ENCODE measurements around the gene CYP39A1.

Gene CYP39A1

DNA sequence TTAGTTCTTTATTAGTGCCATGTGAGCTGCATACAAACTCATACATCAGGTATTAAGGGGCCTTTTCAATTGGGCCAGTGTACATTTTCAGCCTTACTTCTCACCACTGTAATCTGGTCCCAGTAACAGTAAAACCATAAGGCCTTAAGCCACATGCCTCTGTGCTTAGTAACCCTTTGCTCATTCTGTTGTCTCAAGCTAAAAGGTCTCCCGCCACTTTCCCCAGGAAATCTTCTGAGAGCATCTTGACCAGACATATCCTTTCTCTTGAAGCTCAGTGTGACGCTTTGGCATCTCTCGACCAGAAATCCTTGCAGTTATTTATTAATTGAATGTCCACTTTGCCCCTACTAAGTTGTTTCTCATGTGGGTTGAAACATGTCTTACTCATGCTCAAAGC, 68.0 kb downstream of the CYP39A1 start:
- no peak for DNase-seq

DNA sequence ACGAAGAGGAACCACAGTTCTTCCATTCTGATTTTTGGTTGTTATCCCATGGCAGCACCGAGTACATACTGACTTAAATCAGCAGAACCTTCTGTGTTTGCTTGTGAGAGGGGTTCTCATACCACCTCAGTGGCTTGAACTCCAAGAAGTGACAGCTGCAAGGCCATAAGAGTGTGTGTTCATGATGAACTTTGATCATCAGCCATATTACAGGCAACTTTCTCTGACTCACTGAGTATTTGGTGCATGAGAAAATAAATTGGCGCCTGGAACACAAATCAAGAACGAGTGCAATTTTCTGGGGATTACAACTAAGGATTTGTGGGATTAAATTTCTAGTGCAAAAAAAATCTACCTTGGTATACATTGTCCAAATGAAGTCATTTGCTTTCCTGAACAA, 68.9 kb downstream of the CYP39A1 start:
- no peak for DNase-seq

DNA sequence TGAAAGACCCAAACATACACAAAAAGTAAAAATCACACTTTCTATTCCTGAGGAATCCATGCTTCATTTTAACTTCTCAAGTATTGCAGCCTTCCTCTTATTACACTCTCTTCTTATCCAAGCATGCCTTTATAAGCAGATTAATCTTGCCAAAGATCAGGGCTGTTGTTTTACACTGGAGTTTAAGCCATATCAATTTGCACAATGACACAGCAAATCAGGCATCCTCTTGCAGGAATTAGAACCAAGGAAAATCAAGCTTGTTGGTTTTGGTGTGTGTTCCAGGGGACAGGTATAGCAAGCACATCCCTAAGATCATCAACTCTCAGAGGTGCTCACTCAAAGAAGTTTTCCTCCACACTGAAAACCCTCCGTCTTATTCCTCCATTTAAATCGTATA, 69.5 kb downstream of the CYP39A1 start:
- no peak for DNase-seq

DNA sequence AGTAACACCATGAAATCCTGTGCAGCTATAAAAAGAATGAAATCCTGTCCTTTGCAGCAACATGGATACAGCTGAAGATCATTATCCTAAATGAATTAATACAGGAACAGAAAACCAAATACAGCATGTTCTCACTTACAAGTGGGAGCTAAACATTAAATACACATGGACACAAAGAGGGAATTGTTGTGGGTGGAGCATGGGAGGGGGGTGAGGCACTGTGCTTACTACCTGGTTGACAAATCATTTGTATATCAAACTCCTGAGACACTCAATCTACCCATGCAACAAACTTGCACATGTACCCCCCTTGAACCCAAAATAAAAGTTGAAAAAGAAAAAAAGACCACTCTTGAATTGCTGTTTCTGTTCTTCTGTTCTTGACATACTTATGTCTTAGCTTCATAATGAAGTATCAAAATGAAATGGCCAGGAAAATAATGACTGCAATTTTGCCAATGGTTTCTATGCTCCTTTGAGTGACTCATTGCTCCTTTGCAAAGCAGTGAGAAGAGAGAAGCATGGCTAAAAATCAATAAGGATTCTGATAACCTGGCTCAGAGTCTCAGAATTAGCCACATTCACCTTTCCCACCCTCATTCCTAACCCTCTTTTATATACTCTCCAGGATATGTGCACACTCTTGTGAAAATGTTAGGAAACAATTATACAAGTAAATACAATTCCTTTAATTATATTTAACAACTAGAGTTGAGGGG, 71.0 kb downstream of the CYP39A1 start:
- DNase-seq = no peak

DNA sequence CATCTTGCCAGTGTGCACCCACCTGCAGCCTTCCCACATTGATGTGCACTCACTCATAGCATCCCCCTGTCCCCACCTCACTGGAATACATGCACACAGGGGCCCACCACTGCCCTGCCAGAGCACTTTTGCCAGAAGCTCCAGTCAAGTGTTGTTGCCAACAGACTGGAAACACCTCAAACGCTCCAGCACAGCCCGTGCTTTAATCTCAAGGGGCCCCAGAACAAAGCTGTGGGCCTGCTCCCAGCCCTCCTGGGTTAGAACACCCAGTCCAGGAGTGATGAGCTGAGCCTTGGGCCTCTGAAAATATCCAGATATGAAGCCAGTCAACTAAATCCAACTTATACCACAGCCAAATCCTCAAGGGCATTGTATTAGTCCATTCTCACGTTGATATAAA, 77.1 kb downstream of the CYP39A1 start:
- DNase-seq = no peak

DNA sequence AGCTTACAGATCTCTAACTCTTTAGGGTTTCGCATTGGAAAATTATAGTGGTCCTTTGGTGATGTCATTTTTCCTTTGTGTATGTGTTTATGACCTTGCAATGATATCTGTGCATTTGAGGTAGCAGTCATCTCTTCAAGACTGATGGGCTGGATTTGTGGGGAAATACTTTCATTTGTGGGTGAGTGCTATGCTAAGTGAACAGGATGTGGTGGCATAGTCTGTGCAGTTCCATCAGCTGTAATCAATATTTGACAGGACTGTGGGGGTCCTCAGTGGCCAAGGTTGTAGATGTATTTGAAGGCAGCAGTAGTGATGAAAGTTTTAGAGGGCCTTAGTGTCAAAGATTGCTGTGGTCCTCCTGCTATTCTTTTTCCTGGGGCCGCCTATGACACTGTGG, 79.5 kb downstream of the CYP39A1 start:
- DNase-seq = no peak

DNA sequence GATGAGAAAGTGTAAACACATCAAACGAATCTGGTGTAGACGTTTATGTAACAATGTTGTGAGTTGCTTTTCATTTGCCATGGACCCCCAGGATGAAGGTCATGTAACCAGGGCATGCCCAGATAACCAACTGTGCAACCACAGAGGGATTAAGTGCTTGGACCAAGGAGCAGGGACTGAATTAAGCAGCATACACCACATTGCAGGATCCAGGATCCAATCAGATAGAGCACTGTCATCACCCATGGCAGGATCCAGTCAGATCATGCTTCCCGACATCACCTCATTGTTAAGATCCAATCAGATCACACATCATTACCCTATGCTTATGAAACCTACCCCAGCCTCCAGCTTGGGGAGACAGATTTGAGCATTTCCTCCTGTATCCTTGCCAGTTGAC, 87.1 kb downstream of the CYP39A1 start:
- no peak for DNase-seq

DNA sequence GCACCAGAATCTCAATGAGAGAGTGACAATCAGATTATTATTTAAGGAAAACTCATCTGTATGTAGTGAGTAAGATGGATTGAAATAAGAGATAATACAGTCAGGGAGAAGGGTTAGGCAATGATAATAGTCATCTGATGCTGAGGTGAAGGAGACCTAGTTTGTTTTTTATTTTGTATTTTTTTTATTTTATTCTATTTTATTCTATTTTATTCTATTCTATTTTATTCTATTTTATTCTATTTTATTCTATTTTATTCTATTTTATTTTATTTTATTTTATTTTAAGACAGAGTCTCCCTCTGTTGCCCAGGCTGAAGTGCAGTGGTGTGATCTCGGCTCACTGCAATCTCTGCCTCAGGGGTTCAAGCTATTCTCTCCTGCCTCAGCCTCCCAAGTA, 88.7 kb downstream of the CYP39A1 start:
- DNase-seq = no peak

DNA sequence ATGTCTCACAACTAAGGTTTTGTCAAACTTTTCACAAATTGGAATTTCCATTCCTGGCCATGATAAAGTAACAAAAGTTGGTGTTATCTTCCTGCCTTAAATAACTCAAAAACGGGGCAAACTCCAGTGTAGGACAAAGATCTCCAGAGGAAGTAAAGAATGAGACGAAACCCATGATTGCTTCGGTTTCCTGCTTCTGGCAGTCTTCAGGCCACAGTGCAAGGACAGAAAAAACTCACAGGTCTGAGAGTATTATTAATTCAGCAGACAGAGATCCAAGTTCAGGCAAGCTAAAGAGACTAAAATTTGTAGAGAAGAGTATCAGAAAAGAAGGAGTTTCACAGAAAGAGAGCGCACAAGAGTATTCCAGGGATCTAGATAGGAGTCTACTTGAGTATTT, 96.6 kb downstream of the CYP39A1 start:
- DNase-seq = no peak

DNA sequence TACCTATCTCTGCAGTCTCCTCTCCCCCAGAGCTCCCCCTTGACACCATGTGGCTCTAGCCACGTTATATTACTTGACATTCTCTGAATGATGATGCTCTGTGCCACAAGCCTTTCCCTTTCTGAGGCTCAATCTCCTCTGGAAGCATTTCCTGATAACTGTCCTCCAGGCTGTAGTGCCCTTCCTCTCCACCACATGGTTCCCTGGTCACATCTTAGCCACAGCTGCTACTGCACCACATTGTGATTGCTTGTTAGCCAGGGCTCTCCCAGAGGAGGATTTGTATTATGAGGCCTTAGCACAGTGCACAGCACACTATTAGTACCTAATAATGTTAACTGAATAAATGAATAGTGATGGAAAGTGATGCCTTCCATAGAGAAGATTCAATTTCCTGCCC, 97.5 kb downstream of the CYP39A1 start:
- no peak for DNase-seq

DNA sequence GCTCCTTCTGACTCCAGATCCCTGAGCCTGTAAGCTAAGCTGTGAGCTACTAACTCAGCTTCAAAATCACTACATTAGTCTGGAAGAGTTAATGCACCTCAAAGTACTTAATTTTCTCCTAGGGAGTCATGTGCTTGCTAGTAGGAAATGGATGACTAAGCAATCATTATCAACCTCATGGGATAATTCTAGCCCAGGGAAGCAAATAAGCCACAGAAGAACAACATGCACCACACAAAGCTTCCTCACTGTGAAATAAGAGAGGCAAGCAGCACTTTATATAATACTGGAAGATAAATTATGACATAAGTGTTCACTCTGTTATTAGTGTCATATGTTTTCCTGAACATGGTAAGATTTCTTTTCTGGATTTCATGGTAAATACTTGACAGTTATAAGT, 103.5 kb downstream of the CYP39A1 start:
- no peak for DNase-seq

DNA sequence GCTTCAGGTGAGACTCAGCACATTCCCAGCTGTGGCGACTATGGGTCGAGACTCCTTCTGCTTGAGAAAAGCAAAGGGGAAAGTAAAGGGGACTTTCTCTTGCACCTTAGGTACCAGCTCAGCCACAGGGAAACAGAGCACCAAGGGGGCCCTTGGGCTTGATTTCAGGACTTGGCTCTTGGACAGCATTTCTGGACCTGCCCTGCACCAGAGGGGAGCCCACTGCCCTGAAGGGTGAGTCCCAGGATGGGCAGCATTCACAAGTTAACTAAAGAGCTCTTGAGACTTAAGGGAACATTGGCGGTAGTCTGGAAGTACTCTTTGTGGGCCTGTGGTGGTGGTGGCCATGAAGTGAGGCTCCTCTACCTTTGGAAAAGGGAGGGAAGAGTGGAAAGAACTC, 111.1 kb downstream of the CYP39A1 start:
- DNase-seq = no peak

DNA sequence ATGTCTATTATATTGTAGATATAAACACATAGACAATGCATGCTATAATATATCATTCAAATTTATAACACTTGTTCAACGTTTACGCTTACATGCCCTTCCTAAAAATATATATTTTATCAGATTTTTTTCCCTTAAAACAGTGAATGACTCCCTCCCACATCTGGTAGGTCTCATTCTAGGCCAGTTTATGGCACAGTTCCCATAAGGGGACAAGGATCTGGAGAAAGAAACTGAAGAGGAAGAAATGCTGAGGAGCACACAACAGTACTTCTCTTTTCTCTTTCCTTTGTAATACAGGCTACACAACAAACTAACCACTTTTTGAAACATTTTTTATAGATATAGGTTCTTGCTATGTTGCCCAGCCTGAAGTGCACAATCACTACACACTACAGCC, 112.8 kb downstream of the CYP39A1 start:
- DNase-seq = no peak

DNA sequence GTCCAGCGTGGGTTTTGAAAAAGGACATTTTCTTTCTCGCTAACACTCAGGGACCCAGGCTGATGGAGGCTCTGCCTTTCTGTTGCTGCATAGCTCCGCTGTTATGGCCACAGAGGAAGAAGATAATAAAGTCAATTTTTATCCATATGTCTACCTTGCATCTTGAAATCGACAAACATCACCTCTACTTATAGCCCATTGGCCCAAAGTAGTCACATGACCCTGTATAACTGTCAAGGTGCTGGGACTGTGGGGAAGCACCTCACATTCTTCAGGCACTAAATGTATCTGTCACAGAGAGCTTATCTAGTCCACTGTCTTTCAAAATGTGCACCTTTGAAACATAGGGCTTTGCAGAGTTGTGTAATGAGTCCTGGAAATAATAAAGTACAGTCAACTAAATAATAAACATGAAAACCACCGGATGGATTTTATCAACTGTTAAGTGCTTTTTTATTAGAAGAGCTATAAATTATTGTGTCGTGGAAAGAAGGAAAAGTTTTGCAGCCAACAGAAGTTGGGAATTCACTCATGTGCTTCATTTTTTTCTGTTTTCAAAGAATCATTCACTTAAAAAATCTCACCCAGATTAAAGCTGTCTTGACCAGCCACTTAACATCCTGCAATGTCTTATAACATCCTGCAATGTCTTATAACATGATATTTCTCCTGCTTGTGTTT, 113.7 kb downstream of the CYP39A1 start:
- DNase-seq = no peak

DNA sequence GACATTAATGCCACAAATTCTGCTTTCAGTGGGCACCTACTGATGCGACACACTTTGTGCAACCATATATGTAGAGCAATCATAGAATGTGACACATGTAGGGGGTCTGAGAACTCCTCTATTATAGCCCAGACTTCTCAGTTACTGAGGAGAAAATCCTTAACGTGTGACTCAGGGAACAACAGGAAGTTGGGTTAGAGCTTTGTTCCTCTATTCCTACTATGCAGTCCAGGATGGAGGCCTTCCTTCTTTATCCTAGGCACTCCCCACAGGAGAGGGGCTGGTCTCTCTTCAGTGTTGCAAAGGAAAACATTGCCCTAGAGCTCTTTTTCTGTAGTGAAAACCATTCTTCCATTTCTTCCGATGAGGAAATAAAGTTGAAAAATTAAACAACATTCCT, 121.7 kb downstream of the CYP39A1 start:
- no peak for DNase-seq

DNA sequence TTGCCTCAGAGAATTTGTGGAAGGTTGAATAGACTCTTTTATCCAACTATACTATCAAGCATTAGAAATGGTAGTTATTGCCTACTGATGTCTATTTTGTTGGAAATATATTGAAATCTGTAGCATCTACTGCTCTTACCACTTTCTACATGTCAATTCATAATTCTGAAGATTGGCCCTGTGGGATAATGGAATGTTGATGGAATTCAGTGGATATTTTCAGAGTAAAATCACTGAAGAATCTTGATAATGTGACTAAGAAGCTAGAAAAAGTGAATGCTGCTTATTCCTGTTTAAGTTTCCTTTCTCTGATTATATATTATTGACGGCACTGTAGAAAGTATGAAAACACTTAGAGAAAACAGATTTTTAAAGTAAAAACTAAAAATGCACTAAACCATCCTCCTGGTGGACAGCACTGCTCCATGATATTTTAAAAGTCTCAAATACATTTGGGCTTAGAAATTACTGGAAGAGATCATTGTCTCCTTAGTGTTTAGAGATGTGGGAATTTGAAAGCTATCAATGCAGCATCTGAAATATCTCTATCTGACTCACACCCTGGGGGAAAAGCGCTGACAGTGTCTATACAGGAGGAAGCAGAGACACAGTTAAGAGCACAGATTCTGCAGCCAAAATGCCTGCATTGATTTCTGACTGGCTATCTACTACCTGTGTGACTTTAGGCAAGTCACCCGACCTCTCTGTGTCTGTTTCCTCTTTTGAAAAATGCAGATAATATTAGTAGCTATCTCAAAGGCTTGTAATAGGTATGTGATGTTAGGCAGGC, 123.5 kb downstream of the CYP39A1 start:
- no peak for DNase-seq

DNA sequence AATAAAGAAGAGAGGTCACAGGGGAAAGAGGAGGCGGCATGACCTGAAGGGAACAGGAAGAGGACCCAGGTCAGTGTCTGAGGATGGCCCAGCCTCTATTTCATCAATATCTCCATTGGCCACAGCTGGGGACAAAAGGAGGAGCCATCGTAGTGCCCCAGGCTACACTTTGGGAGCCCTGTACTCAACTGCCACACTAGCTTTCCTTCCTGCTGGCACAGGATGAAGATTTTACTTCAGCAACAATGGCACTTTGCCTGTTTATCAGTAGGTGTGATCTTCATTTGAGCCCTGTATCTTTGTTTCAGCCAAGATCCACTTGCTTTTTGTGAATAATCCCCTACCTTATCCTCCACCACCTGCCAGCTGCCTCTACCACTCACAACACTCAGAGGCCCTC, 126.0 kb downstream of the CYP39A1 start:
- no peak for DNase-seq

DNA sequence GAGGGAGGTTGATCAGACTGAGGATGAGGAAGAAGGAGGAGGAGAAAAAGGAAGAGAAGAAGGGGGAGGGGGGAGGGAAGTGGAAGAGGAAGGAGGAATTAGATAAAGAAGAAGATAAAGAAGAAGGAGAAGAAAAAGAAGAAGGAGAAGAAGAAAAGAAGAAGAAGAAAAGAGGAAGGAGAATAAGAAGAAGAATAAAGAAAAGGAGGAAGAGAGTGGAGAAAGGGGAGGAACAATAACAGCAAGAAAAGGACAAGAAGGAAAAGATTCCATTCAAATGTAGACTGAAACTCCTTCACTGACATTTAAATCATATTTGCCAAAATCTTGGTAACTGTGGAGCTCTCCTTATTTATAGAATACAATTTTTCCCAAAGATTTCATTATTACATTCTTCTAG, 127.0 kb downstream of the CYP39A1 start:
- DNase-seq = no peak

DNA sequence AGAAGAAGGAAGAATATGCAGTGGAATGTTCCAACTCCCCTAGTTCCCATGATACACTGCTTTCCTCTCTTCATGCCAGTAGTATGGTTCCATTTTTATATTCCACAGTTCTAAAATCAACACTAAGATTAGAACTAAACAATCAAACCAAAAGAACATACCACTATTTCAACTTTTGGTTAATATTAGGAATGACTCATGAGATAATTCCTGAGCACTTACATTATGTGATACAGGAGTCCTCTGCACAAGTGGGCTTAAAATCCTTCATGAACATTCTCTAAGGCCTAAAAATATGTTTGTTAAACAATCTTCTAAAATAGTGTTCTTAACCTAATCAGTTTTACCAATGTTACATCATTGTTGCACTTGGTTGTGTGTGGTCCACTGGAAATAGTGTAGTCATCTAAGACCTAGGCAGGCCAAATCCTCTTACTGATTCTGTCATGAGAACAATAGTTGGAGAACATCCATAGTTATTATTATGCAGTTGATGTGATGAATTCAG, 131.1 kb downstream of the CYP39A1 start:
- no peak for DNase-seq

DNA sequence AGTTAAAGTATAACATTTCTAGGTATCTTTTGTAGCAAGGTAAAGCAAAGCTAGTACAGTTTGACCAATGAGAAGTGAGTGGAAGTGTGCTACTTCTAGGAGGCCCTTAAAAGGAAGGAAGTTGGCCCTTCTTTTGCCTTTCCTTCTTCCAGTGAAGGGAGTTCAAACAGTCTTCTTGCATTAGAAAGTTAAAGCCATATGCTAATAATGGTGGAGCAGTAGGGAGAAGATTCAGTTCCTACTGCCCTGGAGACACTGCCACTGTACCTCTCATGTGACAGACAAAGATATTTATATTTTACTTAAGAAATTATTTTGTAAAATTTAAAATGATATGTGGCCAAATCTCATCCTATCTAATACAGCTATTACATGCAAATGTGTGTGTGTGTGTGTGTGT, 135.4 kb downstream of the CYP39A1 start:
- no peak for DNase-seq

DNA sequence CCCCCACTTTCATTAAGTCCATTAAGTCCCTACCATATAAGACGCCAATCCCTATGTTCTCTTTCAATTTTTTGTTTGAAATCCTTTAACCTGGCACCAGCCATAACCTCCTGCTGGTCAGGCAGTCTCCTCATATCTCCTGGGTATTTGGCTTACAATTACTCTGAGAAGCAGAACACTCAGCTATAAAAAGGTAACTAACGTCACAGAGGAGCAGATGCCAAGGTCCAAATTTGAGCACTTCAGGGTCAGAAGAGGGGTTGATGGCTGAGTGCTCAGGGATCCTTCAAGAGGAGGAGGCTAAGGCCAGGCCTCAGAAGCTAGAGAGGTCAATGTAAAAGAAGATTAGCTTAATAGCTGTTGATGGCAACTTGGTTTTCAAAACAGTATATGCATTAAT, 139.1 kb downstream of the CYP39A1 start:
- DNase-seq = no peak

DNA sequence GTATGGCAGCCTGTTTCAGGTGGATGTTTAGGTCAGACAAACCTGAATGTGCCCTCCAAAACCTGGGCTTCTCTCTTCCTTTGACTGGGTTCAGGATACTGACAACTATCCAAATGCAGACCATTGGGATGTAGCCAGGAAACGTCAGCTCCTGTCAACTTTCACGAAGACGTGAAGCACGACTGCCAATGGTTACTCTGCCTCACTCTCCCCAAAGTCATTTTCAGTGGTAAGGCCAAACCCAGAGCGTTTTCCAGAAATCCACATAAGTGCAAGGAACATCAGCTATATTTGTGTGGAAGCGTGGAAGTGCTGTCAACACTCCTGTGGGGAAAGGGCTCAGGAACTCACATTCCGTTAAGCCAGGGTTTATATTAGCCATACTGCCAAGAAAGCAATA, 141.3 kb downstream of the CYP39A1 start:
- no peak for DNase-seq

DNA sequence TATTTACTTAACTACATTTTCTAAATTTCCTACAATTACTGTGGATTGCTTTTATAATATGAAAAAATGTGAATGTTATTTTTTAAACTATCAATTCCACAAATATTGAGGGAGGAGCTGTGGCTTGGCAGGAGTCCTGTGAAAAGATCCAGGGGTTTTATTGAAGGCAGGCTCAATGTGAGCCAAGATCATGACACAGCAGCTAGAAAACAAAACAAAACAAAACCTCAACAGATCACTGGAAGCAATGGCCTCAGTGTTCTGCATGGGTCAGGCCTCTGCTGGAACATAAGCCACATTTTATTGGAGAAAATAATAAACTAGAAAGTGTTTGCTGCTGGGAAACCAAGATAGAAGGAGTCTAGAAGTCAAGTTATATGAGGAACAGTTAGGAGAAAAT, 142.0 kb downstream of the CYP39A1 start:
- no peak for DNase-seq

DNA sequence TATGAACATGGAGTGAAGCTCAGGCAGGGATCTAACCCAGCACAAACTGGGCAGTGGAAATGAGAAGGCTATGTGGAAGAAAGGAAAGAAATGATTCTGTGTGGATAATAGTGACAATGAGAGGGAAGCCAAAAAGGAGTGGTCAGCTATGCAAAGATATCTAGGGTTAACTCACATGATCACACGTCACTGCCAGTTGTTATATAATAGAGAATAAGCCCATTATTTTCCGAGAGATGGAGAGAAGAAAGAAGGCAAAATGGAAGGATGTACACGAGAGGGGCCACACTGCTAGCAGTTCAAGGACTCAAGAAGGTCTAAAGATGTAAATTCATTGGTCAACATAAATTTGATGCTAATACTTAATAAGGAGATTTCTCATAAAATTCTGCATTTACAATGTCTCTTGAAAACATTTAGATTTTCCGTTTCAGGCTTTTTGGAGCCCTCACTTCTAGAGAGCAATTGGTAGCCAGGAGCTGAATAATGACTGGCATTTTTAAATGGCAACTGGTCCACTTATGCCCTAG, 142.6 kb downstream of the CYP39A1 start:
- no peak for DNase-seq

All from stimulated activated CD4-positive, alpha-beta T cell treated with anti-CD3 and anti-CD28 coated beads, Interleukin-4, amount 100 ng/mL, for 1 hour (primary cell).